ENCODE data around the gene SUPT4H1. TPM values are rescaled to one million over a fixed set of nuclear protein-coding genes. Genes with fewer than 3 reads are reported as not detected.

The SUPT4H1 gene
- total and polyA plus RNA-seq, 9 donors: 64.8 to 107 (median 87.7) TPM

- WGBS (ENCODE audit: insufficient coverage): no CpG with 5 or more reads among the region's 1 CpG
- Histone ChIP-seq H3K4me3 (ENCODE audit: low read length) (no peak overlapping the region), H3K9me3 (replicated peaks; ENCODE audit: control insufficient read depth, low read depth, low read length) (no peaks in the 10 kb centered on the region), H3K27me3 (ENCODE audit: control insufficient read depth, insufficient read depth, low read length) (no peaks in the 10 kb centered on the region), H3K27ac (ENCODE audit: low read length) (no peak overlapping the region), H3K36me3 (ENCODE audit: control insufficient read depth, insufficient read depth, low read length) (no peaks in the 10 kb centered on the region), H3K4me1 (ENCODE audit: control insufficient read depth, insufficient read depth, low read length) (no peaks in the 10 kb centered on the region)
- no peak for DNase-seq
These were observed 39.2 kb downstream of the SUPT4H1 start for GRCh38 chr17:58312829-58313228.

DNA sequence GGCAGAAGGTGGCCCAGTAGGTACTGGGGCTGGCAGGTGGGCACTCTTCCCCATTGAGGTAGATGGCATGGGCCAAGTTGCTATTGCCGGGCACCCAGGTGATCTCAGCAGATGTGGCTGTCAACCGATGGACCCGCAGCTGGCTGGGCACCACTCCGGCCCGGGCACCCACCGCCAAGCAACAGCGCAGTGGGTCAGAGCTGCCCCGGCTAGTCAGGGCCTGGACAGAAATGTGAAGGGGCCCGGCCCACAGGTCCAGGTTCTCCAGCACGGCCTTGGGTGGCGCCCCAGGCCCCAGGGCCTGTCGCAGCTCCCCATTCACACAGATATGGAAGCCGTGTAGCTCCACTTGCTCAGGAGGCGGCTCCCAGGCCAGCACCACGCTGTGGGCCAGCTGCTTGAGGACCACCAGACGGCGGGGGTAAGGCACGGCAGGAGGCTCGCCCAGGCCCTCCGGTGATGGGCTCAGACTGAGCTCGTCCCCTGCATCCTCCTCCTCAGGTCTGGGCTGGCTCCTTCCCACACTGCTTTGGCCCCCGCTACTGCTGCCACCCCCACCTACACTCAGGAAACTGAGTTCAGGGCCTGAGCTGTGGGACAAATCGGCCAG is 39.9 kb downstream of the SUPT4H1 start:
- WGBS (ENCODE audit: insufficient coverage): 84% methylated on average over 21 of the region's 23 CpGs
- H3K27me3 ChIP-seq (ENCODE audit: control insufficient read depth, insufficient read depth, low read length): no peaks in the 10 kb centered on the region
- H3K4me3 ChIP-seq (ENCODE audit: low read length): no peak overlapping the region
- no peaks in the 10 kb centered on the region for H3K36me3 ChIP-seq (ENCODE audit: control insufficient read depth, insufficient read depth, low read length)
- no peak overlapping the region for H3K27ac ChIP-seq (ENCODE audit: low read length)
- no peak for DNase-seq
- no peaks in the 10 kb centered on the region for H3K4me1 ChIP-seq (ENCODE audit: control insufficient read depth, insufficient read depth, low read length)
- H3K9me3 ChIP-seq (replicated peaks; ENCODE audit: control insufficient read depth, low read depth, low read length): no peaks in the 10 kb centered on the region

- H3K36me3 ChIP-seq (ENCODE audit: control insufficient read depth, insufficient read depth, low read length): no peaks in the 10 kb centered on the region
These were observed 40.5 kb downstream of the SUPT4H1 start for GRCh38 chr17:58311429-58311894.

DNA sequence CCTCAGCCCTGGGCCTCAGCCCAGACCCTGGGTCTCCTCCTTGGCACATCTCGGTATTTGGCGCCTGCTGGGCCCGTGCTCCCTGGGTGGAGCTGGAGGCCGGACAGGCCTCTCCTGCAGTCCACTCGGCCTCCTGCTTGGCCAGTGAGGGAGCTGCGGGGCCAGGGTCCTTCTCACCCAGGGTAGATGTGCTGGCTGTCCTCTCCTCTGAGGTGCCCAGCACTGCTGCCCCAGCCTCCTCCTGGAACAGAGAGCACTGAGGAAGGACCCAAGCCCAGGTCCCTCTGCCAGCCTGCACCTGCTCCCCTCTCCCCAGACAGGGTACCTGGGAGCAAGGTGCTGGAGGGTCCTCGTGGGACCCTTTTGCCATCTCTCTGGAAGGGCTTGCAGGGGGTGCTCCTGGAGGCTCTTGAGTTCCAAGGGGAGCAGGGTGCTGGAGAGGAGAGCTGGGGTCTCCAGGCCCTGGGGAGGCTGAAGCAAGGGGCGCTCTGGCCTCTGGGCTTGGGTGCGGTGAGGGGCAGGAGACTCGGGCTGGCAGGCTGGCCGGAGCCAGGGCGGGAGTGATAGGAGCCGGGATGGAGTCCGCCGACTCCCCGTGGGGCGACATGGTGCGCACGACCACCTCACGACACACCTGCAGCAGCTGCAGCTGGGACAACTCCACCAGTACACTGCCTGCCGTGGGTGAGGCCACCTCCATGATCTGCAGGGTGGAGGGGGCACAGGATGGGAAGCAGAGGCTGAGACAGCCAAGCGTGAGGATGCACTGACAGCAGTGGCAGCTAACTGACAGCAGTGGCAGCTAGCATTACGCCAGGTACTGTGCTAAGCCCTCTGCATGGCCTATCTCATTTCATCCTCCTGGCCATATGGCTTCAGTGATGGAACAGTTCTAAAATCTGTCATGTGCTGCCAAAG is 41.2 kb downstream of the SUPT4H1 start:
- H3K27ac ChIP-seq (ENCODE audit: low read length): no peak overlapping the region
- H3K4me1 ChIP-seq (ENCODE audit: control insufficient read depth, insufficient read depth, low read length): no peaks in the 10 kb centered on the region
- no peak overlapping the region for H3K4me3 ChIP-seq (ENCODE audit: low read length)
- H3K36me3 ChIP-seq (ENCODE audit: control insufficient read depth, insufficient read depth, low read length): no peaks in the 10 kb centered on the region
- no peaks in the 10 kb centered on the region for H3K27me3 ChIP-seq (ENCODE audit: control insufficient read depth, insufficient read depth, low read length)
- no peak for DNase-seq
- 83% methylated on average over 21 of the region's 23 CpGs for WGBS (ENCODE audit: insufficient coverage)
- H3K9me3 ChIP-seq (replicated peaks; ENCODE audit: control insufficient read depth, low read depth, low read length): no peaks in the 10 kb centered on the region

More at GRCh38 chr17:58311429-58311894, 40.5 kb downstream of the SUPT4H1 start:
- Histone ChIP-seq H3K4me3 (ENCODE audit: low read length) (no peak overlapping the region), H3K9me3 (replicated peaks; ENCODE audit: control insufficient read depth, low read depth, low read length) (no peaks in the 10 kb centered on the region), H3K27ac (ENCODE audit: low read length) (no peak overlapping the region), H3K27me3 (ENCODE audit: control insufficient read depth, insufficient read depth, low read length) (no peaks in the 10 kb centered on the region), H3K4me1 (ENCODE audit: control insufficient read depth, insufficient read depth, low read length) (no peaks in the 10 kb centered on the region)
- WGBS (ENCODE audit: insufficient coverage): 94% methylated on average over 7 of the region's 9 CpGs
- DNase-seq: no peak

- no peak overlapping the region for H3K27ac ChIP-seq (ENCODE audit: low read length)
- no peaks in the 10 kb centered on the region for H3K4me1 ChIP-seq (ENCODE audit: control insufficient read depth, insufficient read depth, low read length)
- H3K4me3 ChIP-seq (ENCODE audit: low read length): no peak overlapping the region
- no peak for DNase-seq
- 69% methylated on average over 2 of the region's 5 CpGs for WGBS (ENCODE audit: insufficient coverage)
- H3K27me3 ChIP-seq (ENCODE audit: control insufficient read depth, insufficient read depth, low read length): no peaks in the 10 kb centered on the region
- no peaks in the 10 kb centered on the region for H3K36me3 ChIP-seq (ENCODE audit: control insufficient read depth, insufficient read depth, low read length)
- H3K9me3 ChIP-seq (replicated peaks; ENCODE audit: control insufficient read depth, low read depth, low read length): no peaks in the 10 kb centered on the region
These were observed 42.1 kb downstream of the SUPT4H1 start for GRCh38 chr17:58309918-58310259.

DNA sequence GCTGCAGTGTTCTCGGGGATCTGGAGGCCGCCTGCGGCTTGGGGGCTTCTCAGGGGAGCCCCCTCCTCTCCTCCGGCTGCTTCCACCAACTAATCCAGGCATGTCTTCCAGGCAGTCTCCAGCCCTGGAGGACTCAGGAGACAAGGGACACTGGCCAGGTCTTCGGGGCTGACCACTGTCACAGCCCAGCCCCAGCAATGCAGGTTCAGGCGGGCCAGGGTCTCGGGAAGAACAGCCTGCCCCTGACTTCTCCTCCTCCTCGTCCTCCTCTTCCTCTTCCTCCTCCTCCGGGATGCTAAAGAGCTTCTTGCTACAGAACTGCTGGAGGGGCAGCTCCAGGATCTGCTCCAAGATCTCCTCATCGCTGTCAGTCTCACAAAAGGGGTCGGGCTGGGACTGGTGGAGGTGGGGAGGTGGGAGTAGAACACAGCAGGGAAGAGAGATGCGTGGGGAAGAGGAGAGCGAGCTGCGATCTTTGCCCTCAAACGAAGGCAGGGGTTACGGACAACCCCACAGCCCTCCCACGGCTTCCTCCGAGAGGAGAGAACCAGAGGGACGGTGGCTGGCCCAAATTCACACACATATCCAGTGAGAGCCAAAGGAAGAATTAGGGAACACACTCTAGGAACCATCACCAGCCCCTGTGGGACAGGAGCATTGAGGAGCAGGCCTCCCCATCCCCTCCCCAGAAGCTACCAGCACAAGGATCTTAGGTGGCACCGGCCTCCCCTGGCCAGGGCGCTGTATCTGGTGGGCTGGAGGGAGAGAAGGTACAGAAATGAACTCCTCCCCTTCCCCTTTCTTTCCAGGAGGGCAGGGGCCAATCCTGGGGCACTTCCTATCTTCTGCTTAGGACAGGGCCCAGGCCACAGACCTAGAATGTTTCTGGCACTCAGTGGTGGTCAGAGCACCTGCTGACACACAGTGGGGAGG is 42.8 kb downstream of the SUPT4H1 start:
- Histone ChIP-seq H3K9me3 (replicated peaks; ENCODE audit: control insufficient read depth, low read depth, low read length) (no peaks in the 10 kb centered on the region), H3K27ac (ENCODE audit: low read length) (no peak overlapping the region), H3K4me1 (ENCODE audit: control insufficient read depth, insufficient read depth, low read length) (peaks cover 3% of the 10 kb centered on the region), H3K36me3 (ENCODE audit: control insufficient read depth, insufficient read depth, low read length) (no peaks in the 10 kb centered on the region), H3K4me3 (ENCODE audit: low read length) (no peak overlapping the region), H3K27me3 (ENCODE audit: control insufficient read depth, insufficient read depth, low read length) (no peaks in the 10 kb centered on the region)
- WGBS (ENCODE audit: insufficient coverage): 62% methylated on average over 10 of the region's 21 CpGs
- no peak for DNase-seq

GRCh38 chr17:58308173-58308984 is 43.6 kb downstream of the SUPT4H1 start:
- Histone ChIP-seq H3K27ac (ENCODE audit: low read length) (no peak overlapping the region), H3K9me3 (replicated peaks; ENCODE audit: control insufficient read depth, low read depth, low read length) (no peaks in the 10 kb centered on the region), H3K4me3 (ENCODE audit: low read length) (no peak overlapping the region), H3K4me1 (ENCODE audit: control insufficient read depth, insufficient read depth, low read length) (peaks cover 7% of the 10 kb centered on the region), H3K36me3 (ENCODE audit: control insufficient read depth, insufficient read depth, low read length) (no peaks in the 10 kb centered on the region), H3K27me3 (ENCODE audit: control insufficient read depth, insufficient read depth, low read length) (no peaks in the 10 kb centered on the region)
- DNase-seq: no peak
- 67% methylated on average over 31 of the region's 32 CpGs for WGBS (ENCODE audit: insufficient coverage)

DNA sequence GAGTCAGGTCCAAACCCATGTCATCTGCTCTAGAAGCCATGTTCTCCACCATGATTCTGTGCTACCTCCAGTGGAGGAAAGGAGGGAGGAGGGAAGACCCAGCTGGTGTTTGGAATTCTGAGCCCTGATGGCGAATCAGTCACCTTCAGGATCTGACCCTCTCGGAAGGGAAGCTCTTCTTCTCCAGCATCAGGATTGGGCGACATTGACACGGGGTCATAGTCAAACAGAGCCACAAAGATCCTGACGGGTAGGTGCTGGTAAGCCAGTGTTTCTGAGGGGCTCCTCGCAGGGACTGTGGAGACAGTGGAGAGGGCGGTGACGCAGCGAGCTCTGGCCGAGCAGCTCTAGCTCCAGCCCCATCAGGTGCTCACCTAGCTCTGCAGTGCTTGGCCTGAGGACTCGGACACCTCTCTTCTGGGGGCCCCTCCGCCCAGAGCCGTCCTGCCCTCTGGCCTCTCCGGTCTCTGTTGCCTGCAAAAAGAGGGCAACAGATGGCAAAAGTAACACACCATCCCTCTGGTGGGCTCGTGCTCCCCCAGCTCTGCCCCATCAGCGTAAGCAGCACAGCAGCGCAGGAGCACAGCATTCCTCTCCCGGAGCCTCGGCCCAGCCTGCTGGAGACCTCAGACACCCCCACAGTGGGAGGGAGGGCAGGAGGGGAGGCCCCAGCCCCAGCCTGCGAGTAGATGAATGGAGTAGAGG is 44.4 kb downstream of the SUPT4H1 start:
- Histone ChIP-seq H3K4me1 (ENCODE audit: control insufficient read depth, insufficient read depth, low read length) (peaks cover 7% of the 10 kb centered on the region), H3K4me3 (ENCODE audit: low read length) (no peak overlapping the region), H3K36me3 (ENCODE audit: control insufficient read depth, insufficient read depth, low read length) (no peaks in the 10 kb centered on the region), H3K27ac (ENCODE audit: low read length) (no peak overlapping the region), H3K27me3 (ENCODE audit: control insufficient read depth, insufficient read depth, low read length) (no peaks in the 10 kb centered on the region), H3K9me3 (replicated peaks; ENCODE audit: control insufficient read depth, low read depth, low read length) (no peaks in the 10 kb centered on the region)
- WGBS (ENCODE audit: insufficient coverage): 79% methylated on average over 12 of the region's 20 CpGs
- DNase-seq: no peak

Data from muscle of leg (tissue), 11 donors.